ENCODE results near the gene CCSAP.
"Not testable (repeated sequence)": the region's sequence is repeated elsewhere in the genome, so short reads cannot be mapped to it uniquely, and the experiment has no call there.

The CCSAP gene

DNA sequence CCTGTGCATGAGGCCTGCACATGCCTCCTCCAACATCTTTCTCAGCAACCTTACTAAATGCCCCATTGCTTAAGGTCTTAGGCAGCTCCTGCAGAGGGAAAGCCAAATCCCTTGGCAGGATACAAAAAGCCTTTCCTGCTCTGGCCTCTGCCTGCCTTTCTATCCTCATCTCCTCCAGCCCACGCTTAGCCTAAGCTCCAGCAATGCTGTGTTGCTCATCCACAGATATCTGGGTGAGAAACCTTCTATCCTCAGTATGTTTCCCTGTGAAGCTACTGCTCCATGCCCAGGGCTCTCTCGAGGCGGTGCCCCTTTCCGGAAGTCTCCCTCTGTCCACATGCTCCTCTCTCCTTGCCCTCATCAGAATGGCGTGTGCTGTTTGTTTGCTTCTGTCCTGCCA lies 37.0 kb upstream of the CCSAP start:
- Histone ChIP-seq H3K4me3 (ENCODE audit: low read length) (no peak overlapping the region), H3K9me2 (replicated peaks; ENCODE audit: control insufficient read depth, low read length) (no peaks in the 10 kb centered on the region), H3K36me3 (ENCODE audit: control insufficient read depth, low read length) (no peaks in the 10 kb centered on the region), H3K27ac (ENCODE audit: low read depth, low read length) (no peak overlapping the region), H3K79me2 (ENCODE audit: control insufficient read depth, low read length) (no peaks in the 10 kb centered on the region), H3K4me1 (ENCODE audit: control insufficient read depth, low read length) (no peaks in the 10 kb centered on the region), H3F3A (ENCODE audit: control insufficient read depth, insufficient read depth) (no peaks in the 10 kb centered on the region), H3K9me3 (ENCODE audit: control insufficient read depth, insufficient read depth, low read length) (no peaks in the 10 kb centered on the region), H3K4me2 (ENCODE audit: low read length) (no peak overlapping the region), H3K27me3 (ENCODE audit: control insufficient read depth, low read length) (peaks cover 23% of the 10 kb centered on the region), H4K20me1 (ENCODE audit: control insufficient read depth, insufficient read depth, low read depth, low read length) (no peaks in the 10 kb centered on the region; the same call in 1 of the 2 replicates)
- TF ChIP-seq EZH2phosphoT487 (IDR thresholded peaks at IDR 0.05; ENCODE audit: borderline replicate concordance, low read length) = no peak
- TF ChIP-seq, protein P1, sequence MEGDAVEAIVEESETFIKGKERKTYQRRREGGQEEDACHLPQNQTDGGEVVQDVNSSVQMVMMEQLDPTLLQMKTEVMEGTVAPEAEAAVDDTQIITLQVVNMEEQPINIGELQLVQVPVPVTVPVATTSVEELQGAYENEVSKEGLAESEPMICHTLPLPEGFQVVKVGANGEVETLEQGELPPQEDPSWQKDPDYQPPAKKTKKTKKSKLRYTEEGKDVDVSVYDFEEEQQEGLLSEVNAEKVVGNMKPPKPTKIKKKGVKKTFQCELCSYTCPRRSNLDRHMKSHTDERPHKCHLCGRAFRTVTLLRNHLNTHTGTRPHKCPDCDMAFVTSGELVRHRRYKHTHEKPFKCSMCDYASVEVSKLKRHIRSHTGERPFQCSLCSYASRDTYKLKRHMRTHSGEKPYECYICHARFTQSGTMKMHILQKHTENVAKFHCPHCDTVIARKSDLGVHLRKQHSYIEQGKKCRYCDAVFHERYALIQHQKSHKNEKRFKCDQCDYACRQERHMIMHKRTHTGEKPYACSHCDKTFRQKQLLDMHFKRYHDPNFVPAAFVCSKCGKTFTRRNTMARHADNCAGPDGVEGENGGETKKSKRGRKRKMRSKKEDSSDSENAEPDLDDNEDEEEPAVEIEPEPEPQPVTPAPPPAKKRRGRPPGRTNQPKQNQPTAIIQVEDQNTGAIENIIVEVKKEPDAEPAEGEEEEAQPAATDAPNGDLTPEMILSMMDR (IDR thresholded peaks at IDR 0.05; ENCODE audit: low read depth, low read length, poor library complexity, severe bottlenecking) = no peak

DNA sequence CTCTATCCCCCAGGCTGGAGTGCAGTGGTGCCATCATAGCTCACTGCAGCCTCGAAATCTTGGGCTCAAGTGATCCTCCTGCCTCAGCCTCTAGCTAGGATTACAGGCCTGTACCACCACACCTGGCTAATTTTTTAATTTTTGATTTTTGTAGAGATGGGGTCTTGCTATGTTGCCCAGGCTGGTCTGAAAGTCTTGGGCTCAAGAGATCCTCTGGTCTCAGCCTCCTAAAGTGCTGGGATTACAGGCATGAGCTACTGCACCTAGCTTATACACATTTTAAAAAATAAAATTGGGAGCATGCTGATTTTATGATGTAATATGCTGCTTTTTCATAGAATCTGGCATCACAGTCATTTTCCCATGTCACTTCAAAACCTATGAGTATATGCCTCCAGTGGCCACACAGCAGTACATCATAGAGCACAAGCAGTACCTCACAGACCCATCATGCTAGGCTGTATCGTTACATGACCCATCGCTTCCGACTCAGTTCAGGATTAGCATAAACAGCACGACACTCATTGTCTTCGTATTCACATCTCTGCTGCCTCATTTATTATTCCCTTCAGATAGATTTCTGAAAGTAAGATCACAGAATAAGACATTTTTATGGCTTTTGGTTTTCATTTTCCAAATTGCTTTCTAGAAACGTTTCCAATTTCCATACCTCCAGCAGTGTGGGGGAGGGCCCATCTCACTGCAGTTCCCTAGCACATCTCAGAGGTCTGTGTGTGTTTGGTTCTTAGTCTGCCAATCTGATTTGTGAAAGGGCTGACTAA lies 35.9 kb upstream of the CCSAP start:
- Histone ChIP-seq H3K27ac (ENCODE audit: low read depth, low read length) (no peak overlapping the region), H3K4me1 (ENCODE audit: control insufficient read depth, low read length) (no peaks in the 10 kb centered on the region), H4K20me1 (ENCODE audit: control insufficient read depth, insufficient read depth, low read depth, low read length) (no peaks in the 10 kb centered on the region; the same call in 1 of the 2 replicates), H3K9me2 (replicated peaks; ENCODE audit: control insufficient read depth, low read length) (no peaks in the 10 kb centered on the region), H3K79me2 (ENCODE audit: control insufficient read depth, low read length) (no peaks in the 10 kb centered on the region), H3F3A (ENCODE audit: control insufficient read depth, insufficient read depth) (no peaks in the 10 kb centered on the region), H3K4me3 (ENCODE audit: low read length) (no peak overlapping the region), H3K36me3 (ENCODE audit: control insufficient read depth, low read length) (no peaks in the 10 kb centered on the region), H3K4me2 (ENCODE audit: low read length) (no peak overlapping the region), H3K27me3 (ENCODE audit: control insufficient read depth, low read length) (peaks cover 13% of the 10 kb centered on the region; the same call in 1 of the 2 replicates), H3K9me3 (ENCODE audit: control insufficient read depth, insufficient read depth, low read length) (no peaks in the 10 kb centered on the region)
- TF ChIP-seq EZH2phosphoT487 (IDR thresholded peaks at IDR 0.05; ENCODE audit: borderline replicate concordance, low read length) = no peak
- TF ChIP-seq, protein P1 (IDR thresholded peaks at IDR 0.05; ENCODE audit: low read depth, low read length, poor library complexity, severe bottlenecking) = no peak

DNA sequence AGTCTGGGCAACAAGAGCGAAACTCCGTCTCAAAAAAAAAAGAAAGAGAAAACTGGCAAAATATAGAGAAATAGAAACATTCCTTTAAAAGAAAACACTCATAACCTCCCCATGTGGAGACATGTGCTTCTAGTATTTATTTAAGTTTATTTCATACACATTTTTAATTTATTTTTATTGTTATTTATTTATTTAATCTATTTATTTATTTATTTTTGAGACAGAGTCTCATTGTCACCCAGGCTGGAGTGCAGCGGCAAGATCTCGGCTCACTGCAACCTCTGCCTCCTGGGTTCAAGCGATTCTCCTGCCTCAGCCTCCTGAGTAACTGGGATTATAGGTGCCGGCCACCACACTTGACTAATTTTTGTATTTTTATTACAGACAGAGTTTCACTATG lies 35.2 kb upstream of the CCSAP start:
- not testable (repeated sequence) for H3K4me3 ChIP-seq (ENCODE audit: low read length); H3K9me2 ChIP-seq (replicated peaks; ENCODE audit: control insufficient read depth, low read length); H3K4me2 ChIP-seq (ENCODE audit: low read length); H3K27ac ChIP-seq (ENCODE audit: low read depth, low read length); H3K79me2 ChIP-seq (ENCODE audit: control insufficient read depth, low read length); H3K4me1 ChIP-seq (ENCODE audit: control insufficient read depth, low read length); H3K36me3 ChIP-seq (ENCODE audit: control insufficient read depth, low read length); H3K9me3 ChIP-seq (ENCODE audit: control insufficient read depth, insufficient read depth, low read length); H3F3A ChIP-seq (ENCODE audit: control insufficient read depth, insufficient read depth); H4K20me1 ChIP-seq (ENCODE audit: control insufficient read depth, insufficient read depth, low read depth, low read length)
- peaks cover 13% of the 10 kb centered on the region; the same call in 1 of the 2 replicates for H3K27me3 ChIP-seq (ENCODE audit: control insufficient read depth, low read length)

DNA sequence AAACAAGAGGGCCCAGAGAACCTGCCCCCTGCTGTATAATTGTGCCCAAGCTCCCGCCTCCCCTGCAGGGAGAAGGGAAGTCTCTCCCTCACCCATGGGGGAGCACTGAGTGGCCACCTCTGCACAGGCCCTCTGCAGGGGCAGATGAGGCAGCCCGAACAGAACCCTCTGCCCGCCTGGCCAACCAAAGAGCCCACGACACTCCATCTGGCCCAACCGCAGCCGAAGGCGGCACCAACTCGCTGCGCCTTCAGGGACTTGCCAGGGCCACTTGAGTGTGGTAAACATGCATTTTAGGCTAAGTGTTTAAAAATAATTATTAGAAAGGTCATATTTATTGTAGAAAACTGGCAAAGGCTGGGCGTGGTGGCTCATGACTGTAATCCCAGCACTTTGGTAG lies 34.6 kb upstream of the CCSAP start:
- no peaks in the 10 kb centered on the region for H3K79me2 ChIP-seq (ENCODE audit: control insufficient read depth, low read length)
- H3K4me3 ChIP-seq (ENCODE audit: low read length) = no peak overlapping the region
- H3K4me1 ChIP-seq (ENCODE audit: control insufficient read depth, low read length) = no peaks in the 10 kb centered on the region
- H3K4me2 ChIP-seq (ENCODE audit: low read length) = no peak overlapping the region
- no peaks in the 10 kb centered on the region for H3F3A ChIP-seq (ENCODE audit: control insufficient read depth, insufficient read depth)
- no peak overlapping the region for H3K27ac ChIP-seq (ENCODE audit: low read depth, low read length)
- H3K9me3 ChIP-seq (ENCODE audit: control insufficient read depth, insufficient read depth, low read length) = no peaks in the 10 kb centered on the region
- no peaks in the 10 kb centered on the region; the same call in 1 of the 2 replicates for H4K20me1 ChIP-seq (ENCODE audit: control insufficient read depth, insufficient read depth, low read depth, low read length)
- no peaks in the 10 kb centered on the region for H3K9me2 ChIP-seq (replicated peaks; ENCODE audit: control insufficient read depth, low read length)
- H3K36me3 ChIP-seq (ENCODE audit: control insufficient read depth, low read length) = no peaks in the 10 kb centered on the region
- TF ChIP-seq, protein P1 (IDR thresholded peaks at IDR 0.05; ENCODE audit: low read depth, low read length, poor library complexity, severe bottlenecking) = no peak
- no peak for TF ChIP-seq EZH2phosphoT487 (IDR thresholded peaks at IDR 0.05; ENCODE audit: borderline replicate concordance, low read length)
- H3K27me3 ChIP-seq (ENCODE audit: control insufficient read depth, low read length) = peaks cover 17% of the 10 kb centered on the region; the same call in 1 of the 2 replicates
